Tibial nerve (tissue), 4 donors: ENCODE measurements around the gene TOR1AIP1.

Experiments used
- EP300 ChIP-seq, 2 donors: sonication (generic); formaldehyde crosslinking; IDR thresholded peaks; one replicate each; pipeline ENCODE4 v1.6.1; 2017; ENCODE audit warnings: antibody characterized with exemption in 2 of 2, mild to moderate bottlenecking in 1 of 2
- TF ChIP-seq, protein P1 (sequence below), 5 experiments: fragments of 200-600 bp in 3 of 5; fragments of 450-650 bp in 2 of 5; sonication (generic) in 3 of 5; IDR thresholded peaks; one replicate each; pipeline ENCODE4 v1.5.1; 2016 to 2019; ENCODE audit warnings: antibody characterized with exemption in 5 of 5, mild to moderate bottlenecking in 3 of 5, moderate library complexity in 2 of 5

DNA sequence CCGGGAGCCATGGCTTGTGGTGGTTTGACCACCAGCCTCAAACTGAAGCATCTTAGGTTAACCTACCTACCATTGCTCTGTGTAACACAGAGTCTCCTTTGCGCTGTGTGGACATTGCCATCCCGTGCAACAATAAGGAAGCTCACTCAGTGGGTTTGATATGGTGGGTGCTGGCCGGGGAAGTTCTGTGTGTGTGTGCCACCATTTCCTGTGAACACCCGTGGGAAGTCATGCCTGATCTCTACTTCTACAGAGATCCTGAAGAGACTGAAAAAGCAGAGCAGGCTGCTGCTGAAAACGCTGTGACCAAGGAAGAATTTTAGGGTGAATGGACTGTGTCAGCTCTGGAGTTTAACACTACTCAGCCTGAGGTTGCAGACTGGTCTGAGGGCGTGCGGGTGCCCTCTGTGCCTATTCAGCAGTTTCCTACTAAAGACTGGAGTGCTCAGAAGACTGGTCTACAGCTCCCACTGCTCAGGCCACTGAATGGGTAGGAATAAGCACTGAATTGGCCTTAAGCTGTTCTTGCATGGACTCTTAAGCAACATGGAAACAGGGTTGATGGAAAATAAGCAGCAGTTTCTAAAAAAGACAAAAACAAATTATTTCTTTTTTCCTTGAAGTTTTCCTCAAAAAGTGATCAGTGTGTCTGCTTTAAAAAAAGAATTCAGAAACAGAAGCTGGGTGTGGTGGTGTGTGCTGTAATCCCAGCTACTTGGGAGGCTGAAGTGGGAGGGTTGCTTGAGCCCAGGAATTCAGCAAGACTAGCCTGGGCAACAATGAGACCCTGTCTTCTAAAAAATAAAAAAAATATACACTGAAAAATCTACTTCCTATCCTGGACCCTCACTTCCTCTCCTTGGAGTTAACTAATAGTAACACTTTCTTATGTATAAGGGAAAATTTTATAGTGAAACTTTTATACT, 87.2 kb downstream of the TOR1AIP1 start:
- TF ChIP-seq, protein P1, sequence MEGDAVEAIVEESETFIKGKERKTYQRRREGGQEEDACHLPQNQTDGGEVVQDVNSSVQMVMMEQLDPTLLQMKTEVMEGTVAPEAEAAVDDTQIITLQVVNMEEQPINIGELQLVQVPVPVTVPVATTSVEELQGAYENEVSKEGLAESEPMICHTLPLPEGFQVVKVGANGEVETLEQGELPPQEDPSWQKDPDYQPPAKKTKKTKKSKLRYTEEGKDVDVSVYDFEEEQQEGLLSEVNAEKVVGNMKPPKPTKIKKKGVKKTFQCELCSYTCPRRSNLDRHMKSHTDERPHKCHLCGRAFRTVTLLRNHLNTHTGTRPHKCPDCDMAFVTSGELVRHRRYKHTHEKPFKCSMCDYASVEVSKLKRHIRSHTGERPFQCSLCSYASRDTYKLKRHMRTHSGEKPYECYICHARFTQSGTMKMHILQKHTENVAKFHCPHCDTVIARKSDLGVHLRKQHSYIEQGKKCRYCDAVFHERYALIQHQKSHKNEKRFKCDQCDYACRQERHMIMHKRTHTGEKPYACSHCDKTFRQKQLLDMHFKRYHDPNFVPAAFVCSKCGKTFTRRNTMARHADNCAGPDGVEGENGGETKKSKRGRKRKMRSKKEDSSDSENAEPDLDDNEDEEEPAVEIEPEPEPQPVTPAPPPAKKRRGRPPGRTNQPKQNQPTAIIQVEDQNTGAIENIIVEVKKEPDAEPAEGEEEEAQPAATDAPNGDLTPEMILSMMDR (IDR thresholded peaks at IDR 0.05), result no peak
- no peak for TF ChIP-seq EP300 (IDR thresholded peaks at IDR 0.05)
